Measurements from ENCODE around the gene TMPRSS6.

GRCh38 chr22:37026325-37026724 is 83.2 kb downstream of the TMPRSS6 start:
- TF ChIP-seq CTCF (IDR thresholded peaks at IDR 0.05) (no peak), POLR2A (IDR thresholded peaks at IDR 0.05) (no peak), POLR2AphosphoS5 (IDR thresholded peaks at IDR 0.05) (no peak)

Measured in stomach (tissue), 4 donors.